HG02884 (cell line): ENCODE results near the gene ADPRS.

Experiments
- ATAC-seq: cut with Tn5 transposase; IDR thresholded peaks from one replicate; pipeline ENCODE4 v1.9.1; 2021; ENCODE audit warnings: mild to moderate bottlenecking, moderate library complexity; ENCODE audit not compliant: unreplicated experiment

Gene ADPRS

GRCh38 chr1:36128126-36128904 is 39.6 kb downstream of the ADPRS start:
- ATAC-seq = no peak

GRCh38 chr1:36128905-36129206 is 40.2 kb downstream of the ADPRS start:
- no peak for ATAC-seq

DNA sequence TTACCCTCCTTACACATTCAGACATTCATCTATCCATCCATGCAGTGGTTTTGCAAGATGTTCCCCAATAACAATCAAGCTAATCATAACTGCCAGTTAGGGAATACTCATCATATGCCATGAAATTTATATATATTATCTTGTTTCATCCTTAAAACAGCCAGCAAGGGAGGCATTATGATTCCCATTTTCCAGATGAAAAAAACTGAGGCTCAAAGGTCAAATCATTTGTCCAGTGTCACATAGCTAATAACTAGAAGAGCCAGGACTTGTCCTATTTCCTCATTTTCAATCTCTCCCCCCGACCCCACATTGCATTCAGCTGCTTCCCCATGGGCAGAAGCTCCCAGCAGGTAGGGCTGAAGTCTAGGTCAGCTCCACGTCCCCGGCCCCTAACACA is 43.3 kb downstream of the ADPRS start:
- ATAC-seq = no peak

DNA sequence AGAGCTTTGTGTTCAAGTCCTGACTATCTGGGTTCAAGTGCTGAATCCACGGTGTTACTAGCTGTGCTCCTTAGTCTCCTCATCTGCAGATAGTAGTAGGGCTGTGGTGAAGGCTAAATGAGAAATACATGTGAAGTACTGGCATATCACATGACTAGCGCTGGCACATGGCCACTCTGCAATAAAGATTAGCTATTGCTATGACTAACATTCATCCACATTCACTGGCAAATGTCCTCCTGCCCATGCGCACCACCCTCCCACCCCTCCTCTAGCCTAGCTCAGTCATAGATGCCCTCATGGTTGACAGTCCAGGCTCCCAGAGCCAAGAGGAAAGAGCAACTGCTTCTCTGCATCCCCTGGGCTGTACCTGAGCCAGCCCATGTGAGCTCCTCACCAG is 44.8 kb downstream of the ADPRS start:
- no peak for ATAC-seq

DNA sequence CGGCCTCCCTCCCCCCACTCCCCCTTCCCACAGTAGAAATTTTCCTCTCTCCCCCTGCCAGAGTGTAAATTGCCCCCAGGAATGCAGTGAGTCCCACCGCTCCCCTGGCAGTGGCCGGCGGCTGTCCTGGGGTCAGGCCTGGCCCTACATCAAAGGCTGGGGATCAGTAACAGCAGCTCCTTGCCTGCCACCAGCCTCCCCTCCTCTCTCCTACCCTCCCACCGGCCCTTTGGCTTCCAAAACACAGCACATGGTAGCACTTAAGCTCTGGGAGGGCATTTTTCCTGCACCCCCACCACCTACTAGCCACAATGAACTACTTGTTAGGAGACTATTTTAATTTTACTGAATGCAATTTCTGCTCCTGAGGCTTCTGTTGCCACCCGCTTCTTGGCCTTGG is 45.3 kb downstream of the ADPRS start:
- no peak for ATAC-seq

DNA sequence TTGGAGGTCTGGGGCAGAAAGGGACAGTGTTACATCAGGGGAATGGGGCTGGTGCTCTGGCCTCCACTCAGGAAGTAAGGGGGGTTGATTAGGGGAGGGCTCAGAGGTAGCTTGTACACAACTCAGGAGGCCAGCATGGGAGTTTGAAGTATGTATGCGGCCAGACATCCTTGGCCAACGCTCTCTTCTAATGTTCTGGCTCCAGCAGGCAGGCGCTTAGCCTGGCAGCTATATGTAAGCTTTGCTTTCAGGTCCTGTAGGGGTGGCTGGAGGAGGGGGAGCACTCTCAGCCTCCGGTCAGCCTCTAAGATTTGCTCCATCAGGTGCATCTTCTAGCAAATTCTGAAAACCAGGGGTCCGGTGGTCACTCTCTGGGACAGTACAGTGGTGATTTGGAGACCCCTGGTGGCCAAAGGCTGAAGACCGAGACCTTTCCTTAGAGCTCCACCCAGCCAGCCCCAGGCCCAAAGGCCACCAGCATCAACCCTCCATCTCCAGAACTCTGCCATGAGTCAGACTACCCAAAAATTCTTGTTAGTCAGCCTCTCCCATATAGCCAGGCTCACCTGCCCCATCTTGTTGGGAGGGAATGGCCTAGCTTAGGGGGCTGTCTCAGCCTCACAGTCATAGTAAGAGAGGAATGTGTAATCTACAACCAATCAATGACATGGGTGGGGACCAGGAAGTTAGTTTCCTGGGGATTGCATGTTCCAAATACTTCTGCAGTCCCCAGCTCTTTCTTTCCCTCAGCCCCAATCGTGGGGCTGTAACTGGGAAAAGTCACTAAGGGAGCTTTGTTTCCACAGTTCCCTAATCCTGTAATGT is 46.0 kb downstream of the ADPRS start:
- ATAC-seq = no peak

DNA sequence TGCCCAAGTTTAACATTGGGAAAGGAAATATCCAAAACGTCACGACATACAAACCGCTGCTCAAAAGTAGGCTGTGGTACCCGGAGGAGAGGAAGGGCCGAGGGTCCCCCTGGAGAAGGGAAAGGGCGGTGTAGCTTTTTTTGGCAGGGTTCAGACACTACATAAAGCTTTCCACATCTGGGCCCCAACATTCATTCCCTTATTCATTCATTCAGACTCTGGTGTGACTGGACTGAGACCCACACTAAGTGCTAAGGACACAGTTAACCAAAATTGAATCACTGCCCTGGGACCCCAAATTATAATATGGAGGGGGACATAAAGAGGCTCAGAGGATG is 46.6 kb downstream of the ADPRS start:
- no peak for ATAC-seq

- ATAC-seq = no peak
Observed at GRCh38 chr1:36135796-36136195, 47.1 kb downstream of the ADPRS start.

- no peak for ATAC-seq
Observed at GRCh38 chr1:36136535-36136934, 47.8 kb downstream of the ADPRS start.

DNA sequence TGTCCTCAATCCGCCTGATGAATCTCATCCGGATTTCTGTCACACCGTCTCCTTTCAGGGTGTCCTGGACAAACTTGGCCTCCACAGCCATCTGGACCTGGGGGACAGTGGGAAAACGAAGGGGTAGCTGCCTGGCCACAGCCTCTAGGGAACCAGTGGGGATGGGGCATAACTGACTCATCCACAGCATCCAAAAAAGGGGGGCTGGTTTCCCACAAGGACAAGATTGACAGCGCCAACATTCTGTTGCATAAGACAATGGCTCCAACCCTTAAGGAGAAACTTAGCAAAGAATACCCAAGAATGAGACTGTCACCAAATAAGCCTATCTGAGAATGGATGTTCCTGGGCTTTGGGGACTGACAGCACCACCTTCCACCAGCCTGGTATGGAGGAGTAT is 48.5 kb downstream of the ADPRS start:
- ATAC-seq = no peak

DNA sequence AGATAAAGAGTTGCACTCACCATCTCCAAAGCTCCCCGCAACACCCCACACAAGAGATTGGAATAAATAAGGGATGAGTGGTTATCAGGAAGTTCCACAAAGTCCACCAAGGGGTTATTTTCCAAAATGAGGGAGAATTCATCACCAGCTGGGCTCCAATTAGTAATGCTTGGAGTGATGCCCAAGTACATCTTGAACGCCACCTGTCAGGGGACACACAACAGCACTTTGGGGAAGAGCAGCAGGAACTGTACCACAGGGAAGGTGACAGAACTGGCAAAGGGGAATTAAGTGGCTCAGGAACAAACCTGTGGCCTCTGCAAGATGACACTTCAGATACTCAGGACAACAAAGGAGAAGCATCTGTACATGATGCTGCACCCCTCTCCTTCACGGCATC is 49.1 kb downstream of the ADPRS start:
- no peak for ATAC-seq

- no peak for ATAC-seq
Observed at GRCh38 chr1:36139521-36139920, 50.8 kb downstream of the ADPRS start.

DNA sequence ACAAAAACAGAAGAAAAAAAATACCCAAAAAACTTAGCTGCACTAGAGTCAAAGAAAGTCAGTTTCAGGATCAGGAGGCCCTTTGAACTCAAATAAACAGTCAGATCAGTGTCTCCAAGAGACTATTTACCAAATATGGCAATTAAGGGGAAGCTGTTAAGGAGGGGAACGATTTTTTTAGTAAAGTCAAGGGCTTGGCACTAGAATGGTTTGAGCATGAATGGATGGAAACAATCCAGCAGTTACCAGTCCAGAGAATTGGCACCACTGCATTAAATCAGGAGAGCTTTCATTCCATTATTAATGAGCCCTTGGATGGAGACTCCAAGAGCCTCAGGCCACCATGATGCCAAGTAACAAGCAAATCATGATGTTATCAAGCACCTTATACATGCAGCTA is 53.4 kb downstream of the ADPRS start:
- no peak for ATAC-seq

DNA sequence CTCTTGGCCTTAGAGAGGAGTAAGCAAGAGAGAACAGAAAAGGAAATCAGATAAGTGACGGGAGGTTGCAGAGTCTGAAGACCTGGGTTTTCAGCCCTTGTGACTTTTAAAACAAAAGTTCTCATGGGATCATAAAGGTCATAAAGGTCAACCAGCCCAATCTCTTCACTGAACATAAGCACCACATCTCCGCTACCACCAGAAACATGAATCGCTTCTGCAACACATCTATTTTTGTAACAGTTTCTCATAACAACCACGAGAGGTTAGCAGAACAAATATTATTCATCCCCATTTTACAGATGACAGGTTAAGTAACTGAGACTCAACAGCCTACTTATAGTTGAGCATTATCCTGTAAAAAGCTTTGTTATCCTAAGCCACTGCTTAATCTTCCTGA is 54.7 kb downstream of the ADPRS start:
- no peak for ATAC-seq
